ENCODE measurements around the gene OR4D1. TPM values are rescaled to one million over a fixed set of nuclear protein-coding genes. Genes with fewer than 3 reads are reported as not detected.

The OR4D1 gene
- total RNA-seq, 1 donor: not detected

DNA sequence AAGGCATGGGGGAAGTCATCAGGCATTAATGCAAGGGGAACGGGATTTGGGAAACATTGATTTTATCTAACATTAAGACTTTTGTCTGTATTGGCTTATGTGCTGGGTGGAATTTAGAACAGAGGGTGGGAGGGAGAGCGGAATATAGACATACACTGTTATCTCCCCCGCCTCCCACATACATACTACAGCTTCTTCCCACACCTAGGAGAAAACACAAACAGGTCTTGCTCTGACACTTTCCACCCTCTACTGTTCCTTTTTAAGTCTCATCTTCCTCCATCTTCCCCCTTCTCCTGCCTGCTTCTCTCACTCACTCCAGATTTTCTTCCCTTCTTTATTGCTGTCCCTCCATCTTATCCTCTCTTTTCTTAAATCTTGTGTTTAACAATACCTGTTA is 425 bp downstream of the OR4D1 start:
- TF ChIP-seq, protein P1, sequence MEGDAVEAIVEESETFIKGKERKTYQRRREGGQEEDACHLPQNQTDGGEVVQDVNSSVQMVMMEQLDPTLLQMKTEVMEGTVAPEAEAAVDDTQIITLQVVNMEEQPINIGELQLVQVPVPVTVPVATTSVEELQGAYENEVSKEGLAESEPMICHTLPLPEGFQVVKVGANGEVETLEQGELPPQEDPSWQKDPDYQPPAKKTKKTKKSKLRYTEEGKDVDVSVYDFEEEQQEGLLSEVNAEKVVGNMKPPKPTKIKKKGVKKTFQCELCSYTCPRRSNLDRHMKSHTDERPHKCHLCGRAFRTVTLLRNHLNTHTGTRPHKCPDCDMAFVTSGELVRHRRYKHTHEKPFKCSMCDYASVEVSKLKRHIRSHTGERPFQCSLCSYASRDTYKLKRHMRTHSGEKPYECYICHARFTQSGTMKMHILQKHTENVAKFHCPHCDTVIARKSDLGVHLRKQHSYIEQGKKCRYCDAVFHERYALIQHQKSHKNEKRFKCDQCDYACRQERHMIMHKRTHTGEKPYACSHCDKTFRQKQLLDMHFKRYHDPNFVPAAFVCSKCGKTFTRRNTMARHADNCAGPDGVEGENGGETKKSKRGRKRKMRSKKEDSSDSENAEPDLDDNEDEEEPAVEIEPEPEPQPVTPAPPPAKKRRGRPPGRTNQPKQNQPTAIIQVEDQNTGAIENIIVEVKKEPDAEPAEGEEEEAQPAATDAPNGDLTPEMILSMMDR (IDR thresholded peaks at IDR 0.05; ENCODE audit: extremely low read depth, low read depth, low read length): no peak
- Histone ChIP-seq H3K4me1 (ENCODE audit: insufficient read depth, low read length) (no peaks in the 10 kb centered on the region), H2AFZ (ENCODE audit: low read length) (no peak overlapping the region), H3K9me3 (ENCODE audit: low read depth, low read length) (no peaks in the 10 kb centered on the region), H3K79me2 (ENCODE audit: insufficient read depth, low read length) (no peaks in the 10 kb centered on the region), H3K36me3 (ENCODE audit: insufficient read depth, low read length) (no peaks in the 10 kb centered on the region), H3K27ac (ENCODE audit: low read depth, low read length) (no peak overlapping the region), H3K4me2 (ENCODE audit: insufficient read depth, low read length) (no peak overlapping the region), H3K4me3 (ENCODE audit: insufficient read depth, low read length) (no peak overlapping the region), H4K20me1 (ENCODE audit: insufficient read depth, low read length) (no peaks in the 10 kb centered on the region), H3K27me3 (ENCODE audit: insufficient read depth, low read length) (peaks cover 7% of the 10 kb centered on the region)
- DNase-seq (ENCODE audit: insufficient read length, low spot score, missing footprints): no peak

DNA sequence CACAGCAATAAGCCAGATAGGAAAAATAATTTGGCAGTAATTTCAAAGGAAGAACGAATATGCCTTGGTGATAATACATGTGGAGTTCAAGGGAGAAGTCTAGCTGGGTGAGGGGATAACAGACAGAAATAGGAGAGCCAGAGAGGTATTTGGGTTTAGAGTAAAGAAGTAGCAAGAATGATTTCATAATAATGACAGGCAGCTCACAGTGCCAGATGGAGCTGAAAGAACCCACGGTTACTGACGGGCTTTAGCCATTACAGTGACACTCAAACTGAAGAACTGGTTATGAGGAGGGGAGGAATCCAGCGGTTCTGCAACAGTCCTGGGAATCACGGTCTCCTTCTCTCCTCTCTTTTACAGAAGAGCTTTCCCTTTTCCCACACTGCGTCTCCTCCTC is 2.2 kb downstream of the OR4D1 start:
- no peak for DNase-seq (ENCODE audit: insufficient read length, low spot score, missing footprints)
- no peaks in the 10 kb centered on the region for H4K20me1 ChIP-seq (ENCODE audit: insufficient read depth, low read length)
- H3K4me1 ChIP-seq (ENCODE audit: insufficient read depth, low read length): no peaks in the 10 kb centered on the region
- no peak overlapping the region for H3K4me2 ChIP-seq (ENCODE audit: insufficient read depth, low read length)
- H3K79me2 ChIP-seq (ENCODE audit: insufficient read depth, low read length): no peaks in the 10 kb centered on the region
- H3K9me3 ChIP-seq (ENCODE audit: low read depth, low read length): no peaks in the 10 kb centered on the region
- H3K27ac ChIP-seq (ENCODE audit: low read depth, low read length): no peak overlapping the region
- TF ChIP-seq, protein P1 (IDR thresholded peaks at IDR 0.05; ENCODE audit: extremely low read depth, low read depth, low read length): no peak
- no peak overlapping the region for H3K4me3 ChIP-seq (ENCODE audit: insufficient read depth, low read length)
- H3K36me3 ChIP-seq (ENCODE audit: insufficient read depth, low read length): no peaks in the 10 kb centered on the region
- H3K27me3 ChIP-seq (ENCODE audit: insufficient read depth, low read length): peaks cover 15% of the 10 kb centered on the region
- H2AFZ ChIP-seq (ENCODE audit: low read length): no peak overlapping the region

DNA sequence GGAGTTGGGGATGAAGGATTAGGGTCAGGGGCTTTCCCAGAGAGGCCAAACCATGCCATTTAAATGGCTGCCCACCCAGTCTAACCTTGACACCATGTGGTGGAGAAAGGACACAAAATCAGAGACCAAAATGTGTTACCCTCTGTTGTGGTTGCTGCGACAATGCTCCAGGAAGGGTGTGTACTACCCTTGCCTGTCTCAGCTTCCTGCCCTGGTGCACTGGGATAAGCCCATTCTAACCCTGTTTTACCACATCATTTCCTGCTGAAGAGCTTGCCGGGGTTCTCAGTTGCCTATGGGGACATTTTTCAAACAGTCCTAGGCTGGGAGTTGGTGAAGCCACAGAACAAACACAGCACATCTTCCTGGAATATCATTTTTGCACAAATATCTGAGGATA is 4.9 kb downstream of the OR4D1 start:
- H3K4me1 ChIP-seq (ENCODE audit: insufficient read depth, low read length): no peaks in the 10 kb centered on the region
- TF ChIP-seq, protein P1 (IDR thresholded peaks at IDR 0.05; ENCODE audit: extremely low read depth, low read depth, low read length): no peak
- H3K27ac ChIP-seq (ENCODE audit: low read depth, low read length): no peak overlapping the region
- no peak overlapping the region for H2AFZ ChIP-seq (ENCODE audit: low read length)
- H3K4me2 ChIP-seq (ENCODE audit: insufficient read depth, low read length): no peak overlapping the region
- no peak overlapping the region for H3K4me3 ChIP-seq (ENCODE audit: insufficient read depth, low read length)
- H4K20me1 ChIP-seq (ENCODE audit: insufficient read depth, low read length): no peaks in the 10 kb centered on the region
- no peaks in the 10 kb centered on the region for H3K9me3 ChIP-seq (ENCODE audit: low read depth, low read length)
- no peaks in the 10 kb centered on the region for H3K79me2 ChIP-seq (ENCODE audit: insufficient read depth, low read length)
- H3K36me3 ChIP-seq (ENCODE audit: insufficient read depth, low read length): no peaks in the 10 kb centered on the region
- no peak for DNase-seq (ENCODE audit: insufficient read length, low spot score, missing footprints)
- peaks cover 34% of the 10 kb centered on the region for H3K27me3 ChIP-seq (ENCODE audit: insufficient read depth, low read length)

DNA sequence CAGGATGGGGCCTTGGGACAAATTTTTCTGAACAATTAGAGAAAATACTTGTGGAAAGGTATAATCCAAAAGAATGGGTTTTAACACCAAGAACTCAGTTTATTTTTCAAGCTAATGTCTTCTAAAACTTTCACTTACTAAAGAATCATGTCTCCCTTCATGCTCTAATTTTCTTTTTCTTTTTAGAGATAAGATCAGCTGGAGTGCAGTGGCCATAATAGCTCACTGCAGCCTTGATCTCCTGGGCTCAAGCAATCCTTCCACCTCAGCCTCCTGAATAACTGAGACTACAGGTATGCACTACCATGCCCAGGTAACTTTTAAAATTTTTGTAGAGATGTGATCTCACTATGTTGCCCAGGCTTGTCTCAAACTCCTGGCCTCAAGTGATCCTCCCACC is 5.5 kb downstream of the OR4D1 start:
- no peak for DNase-seq (ENCODE audit: insufficient read length, low spot score, missing footprints)
- no peak overlapping the region for H3K4me2 ChIP-seq (ENCODE audit: insufficient read depth, low read length)
- H4K20me1 ChIP-seq (ENCODE audit: insufficient read depth, low read length): no peaks in the 10 kb centered on the region
- H2AFZ ChIP-seq (ENCODE audit: low read length): no peak overlapping the region
- no peak overlapping the region for H3K27ac ChIP-seq (ENCODE audit: low read depth, low read length)
- no peak overlapping the region for H3K4me3 ChIP-seq (ENCODE audit: insufficient read depth, low read length)
- H3K27me3 ChIP-seq (ENCODE audit: insufficient read depth, low read length): peaks cover 37% of the 10 kb centered on the region
- TF ChIP-seq, protein P1 (IDR thresholded peaks at IDR 0.05; ENCODE audit: extremely low read depth, low read depth, low read length): no peak
- no peaks in the 10 kb centered on the region for H3K36me3 ChIP-seq (ENCODE audit: insufficient read depth, low read length)
- H3K4me1 ChIP-seq (ENCODE audit: insufficient read depth, low read length): no peaks in the 10 kb centered on the region
- no peaks in the 10 kb centered on the region for H3K9me3 ChIP-seq (ENCODE audit: low read depth, low read length)
- H3K79me2 ChIP-seq (ENCODE audit: insufficient read depth, low read length): no peaks in the 10 kb centered on the region

Data from osteoblast (primary cell).